Activated CD4-positive, alpha-beta T cell treated with anti-CD3 and anti-CD28 coated beads for 4 hours (primary cell): ENCODE measurements around the gene CACUL1.

ENCODE experiments used
- DNase-seq, 2 donors: peaks; one replicate each; pipeline ENCODE4 v3.0.0-alpha.2; 2020

CACUL1 gene

GRCh38 chr10:118732245-118733165 is 22.3 kb downstream of the CACUL1 start:
- DNase-seq = no peak

GRCh38 chr10:118730756-118731456 is 23.9 kb downstream of the CACUL1 start:
- DNase-seq = no peak

GRCh38 chr10:118729641-118730258 is 25.0 kb downstream of the CACUL1 start:
- DNase-seq = no peak

GRCh38 chr10:118729200-118729599 is 25.6 kb downstream of the CACUL1 start:
- no peak for DNase-seq

- no peak for DNase-seq
These were observed 28.8 kb downstream of the CACUL1 start for GRCh38 chr10:118725886-118726500.

GRCh38 chr10:118723466-118723865 is 31.3 kb downstream of the CACUL1 start:
- no peak for DNase-seq

- DNase-seq = no peak
These were observed 33.3 kb downstream of the CACUL1 start for GRCh38 chr10:118721539-118721876.

GRCh38 chr10:118720685-118721538 is 33.9 kb downstream of the CACUL1 start:
- DNase-seq = peak; percentile 32 to 81

- DNase-seq = no peak
These were observed 40.4 kb downstream of the CACUL1 start for GRCh38 chr10:118714366-118714765.

- DNase-seq = no peak
These were observed 41.7 kb downstream of the CACUL1 start for GRCh38 chr10:118712930-118713634.

- no peak for DNase-seq
These were observed 42.7 kb downstream of the CACUL1 start for GRCh38 chr10:118712080-118712479.

GRCh38 chr10:118710487-118710886 is 44.3 kb downstream of the CACUL1 start:
- no peak for DNase-seq

- no peak for DNase-seq
These were observed 46.2 kb downstream of the CACUL1 start for GRCh38 chr10:118708571-118708970.

GRCh38 chr10:118704711-118705110 is 50.1 kb downstream of the CACUL1 start:
- no peak for DNase-seq

- DNase-seq = no peak
These were observed 53.0 kb downstream of the CACUL1 start for GRCh38 chr10:118701529-118702323.

GRCh38 chr10:118698421-118698820 is 56.3 kb downstream of the CACUL1 start:
- peak; percentile 81 to 83 for DNase-seq

GRCh38 chr10:118694848-118695247 is 59.9 kb downstream of the CACUL1 start:
- no peak for DNase-seq

GRCh38 chr10:118692872-118693271 is 61.9 kb downstream of the CACUL1 start:
- DNase-seq = no peak

- DNase-seq = no peak
These were observed 65.5 kb downstream of the CACUL1 start for GRCh38 chr10:118689070-118689858.

GRCh38 chr10:118687472-118687871 is 67.3 kb downstream of the CACUL1 start:
- DNase-seq = no peak
